HL-60 (cell line): Measurements from ENCODE around the gene RCBTB2.

Source experiments
- DNase-seq, 2 experiments: peaks; one replicate each; pipeline ENCODE4 v3.0.0-alpha.2; 2010 to 2020; ENCODE audit warnings: low read depth in 1 of 2, low spot score in 1 of 2
- H3K27ac ChIP-seq: fragments of 250-450 bp; sonication (Bioruptor Pico); replicated peaks from 2 replicates; pipeline ENCODE4 v1.5.1; 2020; ENCODE audit warnings: mild to moderate bottlenecking, moderate library complexity
- H3K27me3 ChIP-seq: fragments of 250-450 bp; sonication (Bioruptor Pico); 2 replicates; pipeline ENCODE4 v1.5.1; 2021; ENCODE audit warnings: mild to moderate bottlenecking, moderate library complexity; ENCODE audit not compliant: insufficient read depth, poor library complexity, severe bottlenecking
- H3K4me3 ChIP-seq: replicated peaks from 2 replicates; pipeline ENCODE4 v1.5.1; 2011; ENCODE audit warnings: mild to moderate bottlenecking, control low read depth, low read length; ENCODE audit not compliant: insufficient read depth
- GABPA ChIP-seq: IDR thresholded peaks from 2 replicates; pipeline ENCODE4 v1.6.1; 2012; ENCODE audit warnings: low read depth
- POLR2AphosphoS5 ChIP-seq: IDR thresholded peaks from 2 replicates; pipeline ENCODE4 v1.6.1; 2012; ENCODE audit warnings: low read depth
- SPI1 ChIP-seq: IDR thresholded peaks from 2 replicates; pipeline ENCODE4 v1.6.1; 2012; ENCODE audit warnings: low read depth, mild to moderate bottlenecking, borderline replicate concordance
- TF ChIP-seq, protein P1 (sequence below): IDR thresholded peaks from one replicate; pipeline ENCODE4 v1.5.1; 2011; ENCODE audit warnings: low read length, control low read depth, inconsistent platforms; ENCODE audit not compliant: insufficient read depth
- TF ChIP-seq, protein P2 (sequence below): IDR thresholded peaks from 2 replicates; pipeline ENCODE4 v1.6.1; 2012; ENCODE audit warnings: low read depth; ENCODE audit not compliant: insufficient replicate concordance

Gene RCBTB2

DNA sequence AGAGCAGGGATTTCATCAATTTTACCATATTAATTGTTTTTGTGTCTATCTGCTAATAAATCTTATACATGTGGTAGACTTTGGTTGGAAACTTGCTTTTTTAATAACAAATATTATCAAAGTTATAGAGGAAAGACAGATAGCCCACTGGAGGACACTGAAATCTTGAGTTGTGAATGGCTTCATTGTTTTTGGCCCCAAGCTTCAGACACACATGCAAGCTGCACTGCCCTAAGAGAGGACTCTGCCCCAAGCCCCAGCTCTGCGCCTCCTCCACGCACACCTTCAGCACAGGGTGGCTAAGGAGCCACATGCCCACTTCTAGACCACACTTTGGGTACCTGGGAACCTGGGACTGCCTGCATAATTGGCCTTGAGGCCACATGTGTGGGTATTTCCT, 35.2 kb downstream of the RCBTB2 start:
- H3K27ac ChIP-seq: no peak overlapping the region
- no peak for DNase-seq
- H3K4me3 ChIP-seq: no peak overlapping the region
- TF ChIP-seq SPI1 (no peak), GABPA (no peak), POLR2AphosphoS5 (no peak)
- TF ChIP-seq, protein P1, sequence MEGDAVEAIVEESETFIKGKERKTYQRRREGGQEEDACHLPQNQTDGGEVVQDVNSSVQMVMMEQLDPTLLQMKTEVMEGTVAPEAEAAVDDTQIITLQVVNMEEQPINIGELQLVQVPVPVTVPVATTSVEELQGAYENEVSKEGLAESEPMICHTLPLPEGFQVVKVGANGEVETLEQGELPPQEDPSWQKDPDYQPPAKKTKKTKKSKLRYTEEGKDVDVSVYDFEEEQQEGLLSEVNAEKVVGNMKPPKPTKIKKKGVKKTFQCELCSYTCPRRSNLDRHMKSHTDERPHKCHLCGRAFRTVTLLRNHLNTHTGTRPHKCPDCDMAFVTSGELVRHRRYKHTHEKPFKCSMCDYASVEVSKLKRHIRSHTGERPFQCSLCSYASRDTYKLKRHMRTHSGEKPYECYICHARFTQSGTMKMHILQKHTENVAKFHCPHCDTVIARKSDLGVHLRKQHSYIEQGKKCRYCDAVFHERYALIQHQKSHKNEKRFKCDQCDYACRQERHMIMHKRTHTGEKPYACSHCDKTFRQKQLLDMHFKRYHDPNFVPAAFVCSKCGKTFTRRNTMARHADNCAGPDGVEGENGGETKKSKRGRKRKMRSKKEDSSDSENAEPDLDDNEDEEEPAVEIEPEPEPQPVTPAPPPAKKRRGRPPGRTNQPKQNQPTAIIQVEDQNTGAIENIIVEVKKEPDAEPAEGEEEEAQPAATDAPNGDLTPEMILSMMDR: no peak
- TF ChIP-seq, protein P2, sequence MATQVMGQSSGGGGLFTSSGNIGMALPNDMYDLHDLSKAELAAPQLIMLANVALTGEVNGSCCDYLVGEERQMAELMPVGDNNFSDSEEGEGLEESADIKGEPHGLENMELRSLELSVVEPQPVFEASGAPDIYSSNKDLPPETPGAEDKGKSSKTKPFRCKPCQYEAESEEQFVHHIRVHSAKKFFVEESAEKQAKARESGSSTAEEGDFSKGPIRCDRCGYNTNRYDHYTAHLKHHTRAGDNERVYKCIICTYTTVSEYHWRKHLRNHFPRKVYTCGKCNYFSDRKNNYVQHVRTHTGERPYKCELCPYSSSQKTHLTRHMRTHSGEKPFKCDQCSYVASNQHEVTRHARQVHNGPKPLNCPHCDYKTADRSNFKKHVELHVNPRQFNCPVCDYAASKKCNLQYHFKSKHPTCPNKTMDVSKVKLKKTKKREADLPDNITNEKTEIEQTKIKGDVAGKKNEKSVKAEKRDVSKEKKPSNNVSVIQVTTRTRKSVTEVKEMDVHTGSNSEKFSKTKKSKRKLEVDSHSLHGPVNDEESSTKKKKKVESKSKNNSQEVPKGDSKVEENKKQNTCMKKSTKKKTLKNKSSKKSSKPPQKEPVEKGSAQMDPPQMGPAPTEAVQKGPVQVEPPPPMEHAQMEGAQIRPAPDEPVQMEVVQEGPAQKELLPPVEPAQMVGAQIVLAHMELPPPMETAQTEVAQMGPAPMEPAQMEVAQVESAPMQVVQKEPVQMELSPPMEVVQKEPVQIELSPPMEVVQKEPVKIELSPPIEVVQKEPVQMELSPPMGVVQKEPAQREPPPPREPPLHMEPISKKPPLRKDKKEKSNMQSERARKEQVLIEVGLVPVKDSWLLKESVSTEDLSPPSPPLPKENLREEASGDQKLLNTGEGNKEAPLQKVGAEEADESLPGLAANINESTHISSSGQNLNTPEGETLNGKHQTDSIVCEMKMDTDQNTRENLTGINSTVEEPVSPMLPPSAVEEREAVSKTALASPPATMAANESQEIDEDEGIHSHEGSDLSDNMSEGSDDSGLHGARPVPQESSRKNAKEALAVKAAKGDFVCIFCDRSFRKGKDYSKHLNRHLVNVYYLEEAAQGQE: no peak
- H3K27me3 ChIP-seq: no peaks in the 10 kb centered on the region

DNA sequence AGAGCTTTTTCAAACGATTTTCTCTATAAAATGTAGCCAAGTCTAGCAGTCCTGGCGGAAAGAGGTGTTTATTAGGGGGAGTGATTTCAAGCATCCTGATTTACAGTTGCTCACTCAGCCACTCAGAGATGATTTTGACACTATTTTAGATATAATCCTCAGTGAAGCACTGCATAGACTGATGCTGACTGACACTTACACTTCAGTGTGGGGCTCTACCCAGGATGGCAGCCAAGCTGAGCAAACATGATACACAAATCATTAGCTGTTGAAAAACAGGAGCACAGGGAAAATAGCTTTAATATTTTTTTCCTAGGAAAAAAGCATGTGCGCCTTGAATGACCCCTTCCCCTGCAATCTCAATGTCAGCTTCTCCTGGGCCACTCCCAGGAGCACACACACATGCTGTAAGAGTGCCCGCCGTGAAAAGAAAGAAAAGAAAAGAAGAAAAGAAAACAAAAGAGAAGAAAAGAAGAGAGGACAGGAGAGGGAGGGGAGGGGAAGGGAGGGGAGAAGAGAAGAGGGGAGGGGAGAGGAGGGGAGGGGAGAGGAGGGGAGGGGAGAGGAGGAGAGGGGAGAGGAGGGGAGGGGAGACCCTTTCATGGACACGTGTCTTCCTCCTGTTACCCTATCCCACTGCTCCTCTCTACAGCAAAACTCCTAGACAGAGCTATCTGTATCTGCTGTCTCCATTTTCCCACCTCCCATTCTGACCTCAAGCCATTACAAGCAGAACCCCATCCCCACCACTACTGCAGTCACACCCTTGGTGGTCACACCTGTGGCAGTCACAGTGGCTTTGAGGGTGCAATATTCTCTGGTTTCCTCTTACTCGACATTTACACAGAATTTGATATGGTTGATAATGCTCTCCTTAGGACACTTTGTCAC, 36.4 kb downstream of the RCBTB2 start:
- no peak overlapping the region for H3K27ac ChIP-seq
- H3K4me3 ChIP-seq: no peak overlapping the region
- DNase-seq: no peak
- TF ChIP-seq, protein P2: no peak
- no peak for TF ChIP-seq GABPA
- no peak for TF ChIP-seq SPI1
- no peak for TF ChIP-seq POLR2AphosphoS5
- TF ChIP-seq, protein P1: no peak
- no peaks in the 10 kb centered on the region for H3K27me3 ChIP-seq

DNA sequence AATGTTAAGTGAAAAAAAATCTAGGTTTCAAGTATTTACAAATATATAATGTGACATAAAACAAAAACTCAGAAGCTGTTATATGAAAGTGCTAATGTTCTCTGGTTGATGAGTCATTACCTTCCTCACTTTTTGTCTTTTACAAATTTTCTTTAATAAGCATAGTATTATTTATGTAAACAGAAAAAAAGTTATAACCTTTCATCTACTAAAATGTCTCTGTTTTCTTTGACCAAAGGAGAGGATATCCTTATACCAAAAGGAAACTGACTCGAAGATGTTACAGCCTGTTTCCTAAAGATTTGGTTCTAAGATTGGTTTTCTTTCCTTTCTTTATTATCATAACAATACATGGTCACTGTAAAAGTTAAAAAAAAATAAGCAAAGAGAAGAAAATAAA, 38.0 kb downstream of the RCBTB2 start:
- TF ChIP-seq, protein P1: no peak
- TF ChIP-seq, protein P2: no peak
- TF ChIP-seq POLR2AphosphoS5: no peak
- Histone ChIP-seq H3K4me3 (no peak overlapping the region), H3K27ac (no peak overlapping the region), H3K27me3 (no peaks in the 10 kb centered on the region)
- DNase-seq: no peak
